Spleen (tissue), 7 donors: Measurements from ENCODE around the gene TANC1.

Source experiments
- POLR2A ChIP-seq, 3 donors: fragments of 450-650 bp; IDR thresholded peaks; one replicate each; pipeline ENCODE4 v1.5.1; 2017; ENCODE audit warnings: antibody characterized with exemption in 3 of 3, mild to moderate bottlenecking in 1 of 3
- TF ChIP-seq, protein P1 (sequence below), 11 experiments: fragments of 200-600 bp in 7 of 11; fragments of 450-650 bp in 4 of 11; sonication (generic) in 4 of 11; IDR thresholded peaks in 8 of 11; conservative IDR thresholded peaks in 3 of 11; 1 replicate in 7 of 11; 2 replicates in 4 of 11; pipeline versions ENCODE4 v1.4.0 to v1.8.0; 2016 to 2021; ENCODE audit warnings: antibody characterized with exemption in 11 of 11, inconsistent platforms in 4 of 11, mild to moderate bottlenecking in 1 of 11
- donor health status: DM: no; HTN: no; CAD: no; lungs with moderate emphysema.
- donor health status: DM: no; HTN: no; CAD: no.
- donor health status: DM: no; HTN: no; CAD: no.

DNA sequence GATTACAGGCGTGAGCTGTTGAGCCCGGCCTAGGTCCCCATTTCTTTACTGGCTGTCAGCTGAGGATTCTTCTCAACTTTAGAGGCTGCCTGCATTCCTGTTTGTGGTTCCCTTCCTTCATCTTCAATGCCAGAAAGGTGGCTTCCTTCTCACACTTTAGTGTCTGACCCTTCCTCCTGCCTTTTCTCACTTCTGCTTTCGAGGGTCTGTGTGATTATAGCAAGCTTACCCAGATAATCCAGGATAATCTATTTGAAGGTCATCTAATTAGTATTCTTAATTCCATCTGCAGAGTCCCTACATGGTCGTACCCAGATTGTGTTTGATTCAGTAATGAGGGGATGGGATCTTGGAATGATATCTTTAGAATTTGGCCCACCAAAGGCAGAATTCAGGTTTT is 157.4 kb downstream of the TANC1 start:
- no peak for TF ChIP-seq POLR2A (IDR thresholded peaks at IDR 0.05)
- TF ChIP-seq, protein P1, sequence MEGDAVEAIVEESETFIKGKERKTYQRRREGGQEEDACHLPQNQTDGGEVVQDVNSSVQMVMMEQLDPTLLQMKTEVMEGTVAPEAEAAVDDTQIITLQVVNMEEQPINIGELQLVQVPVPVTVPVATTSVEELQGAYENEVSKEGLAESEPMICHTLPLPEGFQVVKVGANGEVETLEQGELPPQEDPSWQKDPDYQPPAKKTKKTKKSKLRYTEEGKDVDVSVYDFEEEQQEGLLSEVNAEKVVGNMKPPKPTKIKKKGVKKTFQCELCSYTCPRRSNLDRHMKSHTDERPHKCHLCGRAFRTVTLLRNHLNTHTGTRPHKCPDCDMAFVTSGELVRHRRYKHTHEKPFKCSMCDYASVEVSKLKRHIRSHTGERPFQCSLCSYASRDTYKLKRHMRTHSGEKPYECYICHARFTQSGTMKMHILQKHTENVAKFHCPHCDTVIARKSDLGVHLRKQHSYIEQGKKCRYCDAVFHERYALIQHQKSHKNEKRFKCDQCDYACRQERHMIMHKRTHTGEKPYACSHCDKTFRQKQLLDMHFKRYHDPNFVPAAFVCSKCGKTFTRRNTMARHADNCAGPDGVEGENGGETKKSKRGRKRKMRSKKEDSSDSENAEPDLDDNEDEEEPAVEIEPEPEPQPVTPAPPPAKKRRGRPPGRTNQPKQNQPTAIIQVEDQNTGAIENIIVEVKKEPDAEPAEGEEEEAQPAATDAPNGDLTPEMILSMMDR (IDR thresholded peaks at IDR 0.05 in 8 of 11, conservative IDR thresholded peaks at IDR 0.05 in 3 of 11) = no peak
